Body of pancreas (tissue), 4 donors: ENCODE measurements around the gene KRT28.

Experiments used
- CTCF ChIP-seq, 7 experiments: fragments of 450-650 bp in 4 of 7; fragments of 200-600 bp in 3 of 7; sonication (generic) in 3 of 7; IDR thresholded peaks; one replicate each; pipeline ENCODE4 v1.5.1; 2016 to 2019; ENCODE audit warnings: antibody characterized with exemption in 7 of 7
- POLR2A ChIP-seq, 3 donors: fragments of 450-650 bp; IDR thresholded peaks; one replicate each; pipeline ENCODE4 v1.6.1; 2016; ENCODE audit warnings: antibody characterized with exemption in 3 of 3, mild to moderate bottlenecking in 2 of 3

GRCh38 chr17:40836020-40836419 lies 36.3 kb upstream of the KRT28 start:
- TF ChIP-seq POLR2A (IDR thresholded peaks at IDR 0.05) (no peak), CTCF (IDR thresholded peaks at IDR 0.05) (no peak)
